GM12878 (cell line): ENCODE measurements around the gene ABTB1.

ENCODE experiments used
- CTCF ChIP-seq, 3 experiments: IDR thresholded peaks in 2 of 3; conservative IDR thresholded peaks in 1 of 3; 2 replicates each; pipeline ENCODE4 v1.5.1; 2011; ENCODE audit warnings: low read depth in 3 of 3, low read length in 3 of 3, mild to moderate bottlenecking in 3 of 3, control low read depth in 2 of 3, moderate library complexity in 2 of 3, inconsistent platforms in 1 of 3, mixed read lengths in 1 of 3; ENCODE audit not compliant: control insufficient read depth in 2 of 3, insufficient read depth in 1 of 3; ENCODE audit errors: extremely low read depth in 1 of 3
- POLR2A ChIP-seq: IDR thresholded peaks from 2 replicates; pipeline ENCODE4 v1.6.1; 2011; ENCODE audit warnings: low read depth, mild to moderate bottlenecking, low read length
- YY1 ChIP-seq: IDR thresholded peaks from 2 replicates; pipeline ENCODE4 v1.6.1; 2011; ENCODE audit warnings: low read depth, mild to moderate bottlenecking, low read length

- TF ChIP-seq POLR2A: no peak
- no peak for TF ChIP-seq CTCF (IDR thresholded peaks at IDR 0.05 in 2 of 3, conservative IDR thresholded peaks at IDR 0.05 in 1 of 3; ENCODE audit: control insufficient read depth in 2 of 3, extremely low read depth in 1 of 3, insufficient read depth in 1 of 3, low read depth in 3 of 3, low read length in 3 of 3)
- TF ChIP-seq YY1: no peak
Observed at GRCh38 chr3:127698691-127699415, 26.1 kb downstream of the ABTB1 start.
